Transverse colon (tissue), 4 donors: Measurements from ENCODE around the gene HDAC3. TPM values are rescaled to one million over a fixed set of nuclear protein-coding genes. Genes with fewer than 3 reads are reported as not detected.

Experiments used
- DNase-seq: peaks from one replicate; pipeline ENCODE4 v3.0.0-alpha.2; 2019
- H3K27ac ChIP-seq, 4 donors: fragments of 200-600 bp; sonication (generic); 2 replicates each; pipeline ENCODE4 v1.5.1; 2016 to 2018; ENCODE audit warnings: inconsistent platforms in 4 of 4
- H3K27me3 ChIP-seq: fragments of 200-600 bp; sonication (generic); 2 replicates; pipeline ENCODE4 v1.5.1; 2017; ENCODE audit warnings: inconsistent platforms
- H3K36me3 ChIP-seq, 4 donors: fragments of 200-600 bp; sonication (generic); 2 replicates each; pipeline ENCODE4 v1.5.1; 2017 to 2019; ENCODE audit warnings: inconsistent platforms in 4 of 4
- H3K4me1 ChIP-seq, 4 donors: fragments of 200-600 bp; sonication (generic); 2 replicates each; pipeline ENCODE4 v1.5.1; 2017 to 2020; ENCODE audit warnings: inconsistent platforms in 4 of 4
- H3K4me3 ChIP-seq, 4 donors: fragments of 200-600 bp; sonication (generic); 1 replicate in 1 of 4; 2 replicates in 3 of 4; pipeline versions ENCODE4 v1.5.1 to v1.6.1; 2017 to 2019; ENCODE audit warnings: inconsistent platforms in 4 of 4
- H3K9me3 ChIP-seq, 2 donors: fragments of 200-600 bp; sonication (generic); 2 replicates each; pipeline ENCODE4 v1.5.1; 2017 to 2019; ENCODE audit warnings: inconsistent platforms in 2 of 2
- EP300 ChIP-seq: sonication (generic); formaldehyde crosslinking; IDR thresholded peaks from one replicate; pipeline ENCODE4 v1.6.1; 2017; ENCODE audit warnings: antibody characterized with exemption, low read depth
- POLR2A ChIP-seq: fragments of 450-650 bp; IDR thresholded peaks from one replicate; pipeline ENCODE4 v1.6.1; 2016; ENCODE audit warnings: antibody characterized with exemption, mild to moderate bottlenecking, moderate library complexity
- POLR2AphosphoS5 ChIP-seq, 3 donors: sonication (generic); formaldehyde crosslinking; IDR thresholded peaks; one replicate each; pipeline ENCODE4 v1.6.1; 2016; ENCODE audit warnings: antibody characterized with exemption in 3 of 3
- WGBS, 2 donors: methylation state at CpG; one replicate each; pipeline ENCODE4 v1.1.5; 2018; ENCODE audit warnings: low coverage in 1 of 2; 5-methylcytosine and 5-hydroxymethylcytosine counted together
- in situ Hi-C, 4 donors: fragments of 200-750 bp; cut with MboI; loops; one replicate each; pipeline versions ENCODE4 v1.15.0 to v1.15.1; 2017; ENCODE audit warnings: low sequenced_read_pairs in 3 of 4, low pct_ligation_motif_present in 1 of 4, low pct_unique_long_range_greater_than_20kb in 1 of 4
- intact Hi-C: fragments of 100-400 bp; cut with DNase I; formaldehyde crosslinking; loops from one replicate; pipeline ENCODE4 v1.15.1; 2023; ENCODE audit warnings: low total_unique reads
- small RNA-seq, 4 donors: library from RNA; depleted of rRNA; stranded (forward); fragments of <200 nt; gene quantifications; one replicate each; pipeline ENCODE3, GENCODE V24; 2016
- total RNA-seq, 4 donors: library from RNA; depleted of rRNA; stranded (reverse); fragments of >200 nt; gene quantifications; one replicate each; pipeline ENCODE4 v1.1.0, GENCODE V29; 2016
- TF ChIP-seq, protein P1 (sequence below), 5 experiments: fragments of 200-600 bp in 3 of 5; fragments of 450-650 bp in 2 of 5; sonication (generic) in 3 of 5; IDR thresholded peaks; 1 replicate in 2 of 5; 2 replicates in 3 of 5; pipeline ENCODE4 v1.5.1; 2016 to 2017; ENCODE audit warnings: antibody characterized with exemption in 5 of 5, inconsistent platforms in 3 of 5, mild to moderate bottlenecking in 2 of 5, moderate library complexity in 1 of 5

The HDAC3 gene
- total RNA-seq, 4 donors from 2014 or later = 12.7 to 45.1 (median 40.2) TPM

- peaks cover 0 to 77% (median 27%) of the 10 kb centered on the region in 4 donors for H3K36me3 ChIP-seq
These were observed 63.0 kb downstream of the HDAC3 start for GRCh38 chr5:141573489-141574121.

More at GRCh38 chr5:141573489-141574121, 63.0 kb downstream of the HDAC3 start:
- 78 to 82% methylated on average over 2 to 4 of the region's 4 CpGs for WGBS, 2 donors
- TF ChIP-seq, protein P1, sequence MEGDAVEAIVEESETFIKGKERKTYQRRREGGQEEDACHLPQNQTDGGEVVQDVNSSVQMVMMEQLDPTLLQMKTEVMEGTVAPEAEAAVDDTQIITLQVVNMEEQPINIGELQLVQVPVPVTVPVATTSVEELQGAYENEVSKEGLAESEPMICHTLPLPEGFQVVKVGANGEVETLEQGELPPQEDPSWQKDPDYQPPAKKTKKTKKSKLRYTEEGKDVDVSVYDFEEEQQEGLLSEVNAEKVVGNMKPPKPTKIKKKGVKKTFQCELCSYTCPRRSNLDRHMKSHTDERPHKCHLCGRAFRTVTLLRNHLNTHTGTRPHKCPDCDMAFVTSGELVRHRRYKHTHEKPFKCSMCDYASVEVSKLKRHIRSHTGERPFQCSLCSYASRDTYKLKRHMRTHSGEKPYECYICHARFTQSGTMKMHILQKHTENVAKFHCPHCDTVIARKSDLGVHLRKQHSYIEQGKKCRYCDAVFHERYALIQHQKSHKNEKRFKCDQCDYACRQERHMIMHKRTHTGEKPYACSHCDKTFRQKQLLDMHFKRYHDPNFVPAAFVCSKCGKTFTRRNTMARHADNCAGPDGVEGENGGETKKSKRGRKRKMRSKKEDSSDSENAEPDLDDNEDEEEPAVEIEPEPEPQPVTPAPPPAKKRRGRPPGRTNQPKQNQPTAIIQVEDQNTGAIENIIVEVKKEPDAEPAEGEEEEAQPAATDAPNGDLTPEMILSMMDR (IDR thresholded peaks at IDR 0.05) = no peak
- no peak for TF ChIP-seq POLR2A
- TF ChIP-seq POLR2AphosphoS5 (IDR thresholded peaks at IDR 0.05) = no peak
- TF ChIP-seq EP300 = no peak
- Histone ChIP-seq H3K4me1 (no peaks in the 10 kb centered on the region), H3K4me3 (no peak overlapping the region), H3K27ac (no peak overlapping the region), H3K9me3 (no peaks in the 10 kb centered on the region), H3K27me3 (no peaks in the 10 kb centered on the region)
- in situ Hi-C loops (loop anchor here (25.0 kb wide), 4 partner anchors 211 to 486 kb away; partner anchors contain the start of genes PCDHB12 (in 4 of the 4), PCDHB13 (in 4 of the 4), PCDHB14 (in 4 of the 4) and PCDHB2 (in 1 of the 4)), intact Hi-C loops (no loop called here)
- no peak for DNase-seq

Small RNA genes lying within 50 kb of the gene (small RNA-seq; reads per million reads assigned to genes)
- 0 reads per million in 4 donors for gene RPS27AP10

Other genes starting within 250 kb of the HDAC3 start
- 1 to 10 TPM in 2 of 4 donors, under 1 TPM in 2; 0.40 to 4.4 (median 2.4) TPM for gene PCDHGB4, start 249.2 kb downstream of the HDAC3 start, total RNA-seq
- 10 to 100 TPM in 1 of 4 donors, 1 to 10 TPM in 3; 1.5 to 11.5 (median 2.5) TPM for gene PCDHGA8, start 244.2 kb downstream of the HDAC3 start, total RNA-seq
- gene PCDHGB5, start 238.9 kb downstream of the HDAC3 start, total RNA-seq = 10 to 100 TPM in 2 of 4 donors, 1 to 10 TPM in 2; 5.3 to 23.3 (median 9.2) TPM
- gene PCDHGA9, start 234.1 kb downstream of the HDAC3 start, total RNA-seq = 1 to 10 TPM; 1.2 to 4.6 (median 3.4) TPM
- gene PCDHGB6, start 228.8 kb downstream of the HDAC3 start, total RNA-seq = 1 to 10 TPM; 1.9 to 5.9 (median 4.7) TPM
- 1 to 10 TPM; 4.0 to 6.5 (median 6.1) TPM for gene PCDHGA10, start 223.9 kb downstream of the HDAC3 start, total RNA-seq
- 10 to 100 TPM in 1 of 4 donors, 1 to 10 TPM in 3; 7.0 to 10.1 (median 9.1) TPM for gene PCDHGB7, start 219.2 kb downstream of the HDAC3 start, total RNA-seq
- 1 to 10 TPM; 2.6 to 5.8 (median 4.4) TPM for gene PCDHGA11, start 215.8 kb downstream of the HDAC3 start, total RNA-seq
- gene PCDHGA12, start 206.3 kb downstream of the HDAC3 start, total RNA-seq = 10 to 100 TPM in 1 of 4 donors, 1 to 10 TPM in 3; 1.6 to 14.2 (median 4.8) TPM
- 10 to 100 TPM in 3 of 4 donors, 1 to 10 TPM in 1; 6.0 to 17.0 (median 13.6) TPM for gene PCDHGC3, start 160.9 kb downstream of the HDAC3 start, total RNA-seq
- 10 to 100 TPM in 1 of 4 donors, 1 to 10 TPM in 3; 1.8 to 26.5 (median 2.7) TPM for gene PCDHGC4, start 151.8 kb downstream of the HDAC3 start, total RNA-seq
- 1 to 10 TPM in 2 of 4 donors, under 1 TPM in 2; 0.20 to 2.5 (median 1.0) TPM for gene PCDHGC5, start 147.8 kb downstream of the HDAC3 start, total RNA-seq
- gene DIAPH1, start 17.8 kb downstream of the HDAC3 start, total RNA-seq = 100 to 1,000 TPM in 1 of 4 donors, 10 to 100 TPM in 3; 55.4 to 150 (median 91.4) TPM
- 10 to 100 TPM in 1 of 4 donors, 1 to 10 TPM in 3; 4.4 to 19.1 (median 7.5) TPM for gene RELL2, start 148 bp upstream of the HDAC3 start, total RNA-seq
- gene FCHSD1, start 14.6 kb upstream of the HDAC3 start, total RNA-seq = 10 to 100 TPM; 26.1 to 69.9 (median 43.1) TPM
- 1 to 10 TPM; 1.1 to 4.0 (median 3.3) TPM for gene ARAP3, start 45.4 kb upstream of the HDAC3 start, total RNA-seq
- 100 to 1,000 TPM in 3 of 4 donors, 10 to 100 TPM in 1; 92.5 to 217 (median 164) TPM for gene PCDH1, start 241.6 kb upstream of the HDAC3 start, total RNA-seq